B cell (primary cell): Measurements from ENCODE around the gene TRMT112. TPM values are rescaled to one million over a fixed set of nuclear protein-coding genes. Genes with fewer than 3 reads are reported as not detected.
A peak's percentile ranks its signal among the peaks of the same experiment; 100 is the strongest.

Source experiments
- ATAC-seq: fragments of 200-7000 bp; cut with Tn5 transposase; one replicate; pipeline ENCODE4 v1.10.0; 2021; ENCODE audit warnings: low read depth, mild to moderate bottlenecking, moderate number of reproducible peaks, moderate library complexity
- CTCF ChIA-PET: fragments of 350-600 bp; sonication (Branson Sonifier 250); formaldehyde crosslinking; loops from one replicate; lab custom pipeline; 2021; ENCODE audit warnings: antibody characterized with exemption, inconsistent platforms; lab: Charles Lee
- POLR2A ChIA-PET: fragments of 350-600 bp; sonication (Branson Sonifier 250); formaldehyde crosslinking; loops from one replicate; lab custom pipeline; 2021; ENCODE audit warnings: antibody characterized with exemption; lab: Charles Lee
- DNase-seq: peaks from one replicate; pipeline ENCODE4 v3.0.0; 2013
- H2AFZ ChIP-seq: 2 replicates; pipeline ENCODE4 v1.6.1; 2012; ENCODE audit warnings: mild to moderate bottlenecking, low read depth, low read length; ENCODE audit not compliant: insufficient read depth, poor library complexity, severe bottlenecking
- H3K27ac ChIP-seq, 2 donors: 1 replicate in 1 of 2; 2 replicates in 1 of 2; pipeline ENCODE4 v1.5.1; 2012 to 2013; ENCODE audit warnings: low read length in 2 of 2, mild to moderate bottlenecking in 2 of 2, moderate library complexity in 1 of 2
- H3K27me3 ChIP-seq, 4 experiments: fragments of 200-600 bp in 1 of 4; sonication (generic) in 1 of 4; replicated peaks in 1 of 4; 1 replicate in 2 of 4; 2 replicates in 2 of 4; pipeline versions ENCODE4 v1.6.1 to v1.7.0; 2013 to 2016; ENCODE audit warnings: low read length in 3 of 4, mild to moderate bottlenecking in 2 of 4, mixed read lengths in 1 of 4, moderate library complexity in 1 of 4; ENCODE audit not compliant: insufficient read depth in 4 of 4, control insufficient read depth in 3 of 4; ENCODE audit errors: control extremely low read depth in 1 of 4
- H3K36me3 ChIP-seq, 2 experiments: replicated peaks in 1 of 2; 1 replicate in 1 of 2; 2 replicates in 1 of 2; pipeline versions ENCODE4 v1.6.1 to v1.7.1; 2013; ENCODE audit warnings: low read length in 1 of 2; ENCODE audit not compliant: insufficient read depth in 2 of 2, control insufficient read depth in 1 of 2; ENCODE audit errors: control extremely low read depth in 1 of 2, extremely low read depth in 1 of 2
- H3K4me1 ChIP-seq, 2 donors: fragments of 200-600 bp in 1 of 2; sonication (generic) in 1 of 2; 1 replicate in 1 of 2; 2 replicates in 1 of 2; pipeline versions ENCODE4 v1.5.1 to v1.6.1; 2013 to 2017; ENCODE audit warnings: low read length in 2 of 2; ENCODE audit not compliant: control insufficient read depth in 2 of 2, insufficient read depth in 2 of 2
- H3K4me2 ChIP-seq: replicated peaks from 2 replicates; pipeline ENCODE3; 2012; ENCODE audit warnings: mild to moderate bottlenecking, low read depth, low read length; ENCODE audit not compliant: poor library complexity, severe bottlenecking
- H3K4me3 ChIP-seq, 5 experiments: fragments of 200-600 bp in 1 of 5; sonication (generic) in 1 of 5; 1 replicate in 3 of 5; 2 replicates in 2 of 5; pipeline versions ENCODE4 v1.5.1 to v1.7.0; 2011 to 2016; ENCODE audit warnings: low read length in 4 of 5, mild to moderate bottlenecking in 4 of 5, low read depth in 2 of 5, control low read depth in 1 of 5, moderate library complexity in 1 of 5; ENCODE audit not compliant: insufficient read depth in 1 of 5; ENCODE audit errors: control extremely low read depth in 1 of 5, extremely low read depth in 1 of 5
- H3K79me2 ChIP-seq: fragments of 200-600 bp; sonication (generic); one replicate; pipeline ENCODE4 v1.6.0; 2016; ENCODE audit warnings: low read length; ENCODE audit not compliant: control insufficient read depth, insufficient read depth
- H3K9ac ChIP-seq: fragments of 200-600 bp; sonication (generic); 2 replicates; pipeline ENCODE4 v1.6.1; 2017; ENCODE audit warnings: mild to moderate bottlenecking, low read length, moderate library complexity
- H3K9me3 ChIP-seq, 3 donors: one replicate each; pipeline versions ENCODE4 v1.6.1 to v1.7.1; 2013; ENCODE audit warnings: low read length in 2 of 3; ENCODE audit not compliant: control insufficient read depth in 2 of 3, insufficient read depth in 1 of 3; ENCODE audit errors: control extremely low read depth in 1 of 3
- H4K20me1 ChIP-seq: 2 replicates; pipeline ENCODE4 v1.6.0; 2012; ENCODE audit warnings: mild to moderate bottlenecking, low read length; ENCODE audit not compliant: insufficient read depth, control insufficient read depth, poor library complexity, severe bottlenecking
- H3K27ac Mint-ChIP-seq: one replicate; pipeline ENCODE4 v1.8.0; 2021; ENCODE audit warnings: mixed read lengths
- H3K27me3 Mint-ChIP-seq: one replicate; pipeline ENCODE4 v1.8.0; 2021; ENCODE audit warnings: mixed read lengths
- H3K4me1 Mint-ChIP-seq: one replicate; pipeline ENCODE4 v1.8.0; 2021; ENCODE audit warnings: mixed read lengths
- H3K4me3 Mint-ChIP-seq: one replicate; pipeline ENCODE4 v1.8.0; 2021; ENCODE audit warnings: mixed read lengths
- H3K9me3 Mint-ChIP-seq: one replicate; pipeline ENCODE4 v1.8.0; 2022; ENCODE audit warnings: mixed read lengths; ENCODE audit not compliant: insufficient read depth
- CTCF ChIP-seq: fragments of 200-600 bp; IDR thresholded peaks from one replicate; pipeline ENCODE4 v1.8.0; 2022; ENCODE audit warnings: antibody characterized with exemption, mild to moderate bottlenecking
- EZH2 ChIP-seq: IDR thresholded peaks from 2 replicates; pipeline ENCODE4 v1.6.1; 2012; ENCODE audit warnings: borderline replicate concordance, low read depth, mild to moderate bottlenecking, moderate library complexity, low read length; ENCODE audit not compliant: insufficient read depth, poor library complexity, severe bottlenecking
- WGBS: methylation state at CpG from one replicate; pipeline ENCODE4 v1.1.5; 2013; ENCODE audit warnings: missing lambda C conversion rate; ENCODE audit not compliant: insufficient coverage; 5-methylcytosine and 5-hydroxymethylcytosine counted together
- intact Hi-C: fragments of 100-400 bp; cut with micrococcal nuclease; formaldehyde crosslinking; loops from one replicate; pipeline ENCODE4 v1.10.0; 2022
- polyA plus RNA-seq: library from polyadenylated mRNA; depleted of rRNA; stranded (reverse); fragments of >200 nt; gene quantifications from 2 replicates; pipeline ENCODE4 v1.2.3, GENCODE V29; 2012
- total RNA-seq, 2 donors: library from RNA; stranded (reverse); fragments of 120-200 nt in 1 of 2; gene quantifications; 1 replicate in 1 of 2; 2 replicates in 1 of 2; pipeline versions ENCODE4 v1.2.3 to v1.2.4, GENCODE V29; 2013 to 2022

Gene TRMT112
- total and polyA plus RNA-seq, 2 donors (not counting 1 experiment from before 2014, with no cell fraction given) = 133 to 231 TPM

GRCh38 chr11:64304032-64304315, 13.4 kb downstream of the TRMT112 start:
- H3K4me3 Mint-ChIP-seq = peak overlapping the region; percentile 90
- no peak for DNase-seq
- peaks cover 36% of the 10 kb centered on the region for H3K4me1 Mint-ChIP-seq
- Histone ChIP-seq H2AFZ (peak overlapping the region; percentile 64), H3K4me1 (peaks cover 31 to 52% of the 10 kb centered on the region in 2 donors), H3K9me3 (peaks cover 0 to 20% (median 0%) of the 10 kb centered on the region in 3 donors), H3K4me2 (peak overlapping the region; percentile 97), H3K27me3 (peaks cover 0 to 37% (median 15%) of the 10 kb centered on the region in 4 experiments), H3K9ac (peak overlapping the region; percentile 87), H3K4me3 (peak overlapping the region in 3 of 5 experiments; percentile 78 to 87 (median 85)), H3K79me2 (peaks cover 25% of the 10 kb centered on the region), H3K36me3 (peaks cover 0 to 6% of the 10 kb centered on the region in 2 experiments), H4K20me1 (peaks cover 30% of the 10 kb centered on the region), H3K27ac (peak overlapping the region; percentile 93 to 94)
- intact Hi-C loops = loop anchor here (1.0 to 10.0 kb wide), 3 partner anchors 53 to 469 kb away; partner anchors contain the start of genes MARK2 and PLCB3
- peaks cover 13% of the 10 kb centered on the region for H3K27me3 Mint-ChIP-seq
- ATAC-seq = no peak
- TF ChIP-seq EZH2 (no peak), CTCF (no peak)
- ChIA-PET CTCF (interaction anchor here (1.0 to 5.8 kb wide), 23 partner anchors 10 to 1550 kb away, joined by 3 to 243 read pairs (median 6); partner anchors contain the start of genes BAD, CCDC88B, FERMT3 and GPR137), POLR2A (interaction anchor here (1.0 to 3.5 kb wide), 7 partner anchors 14 to 118 kb away, joined by 3 to 21 read pairs (median 7); partner anchors contain the start of genes FERMT3, PRDX5, STIP1 and TRMT112)
- WGBS = 34% methylated on average over 4 of the region's 5 CpGs
- peak overlapping the region; percentile 89 for H3K27ac Mint-ChIP-seq
- H3K9me3 Mint-ChIP-seq = no peaks in the 10 kb centered on the region
